NCI-H345 treated with DMSO at 0.1 percent for 48 hours (cell line): ENCODE results near the gene DOCK4.
"Not testable (repeated sequence)": the region's sequence is repeated elsewhere in the genome, so short reads cannot be mapped to it uniquely, and the experiment has no call there.

Experiments
- DNase-seq: peaks from one replicate; lab custom pipeline; 2025; ENCODE audit not compliant: unreplicated experiment; lab: John Stamatoyannopoulos, UW

Gene DOCK4

DNA sequence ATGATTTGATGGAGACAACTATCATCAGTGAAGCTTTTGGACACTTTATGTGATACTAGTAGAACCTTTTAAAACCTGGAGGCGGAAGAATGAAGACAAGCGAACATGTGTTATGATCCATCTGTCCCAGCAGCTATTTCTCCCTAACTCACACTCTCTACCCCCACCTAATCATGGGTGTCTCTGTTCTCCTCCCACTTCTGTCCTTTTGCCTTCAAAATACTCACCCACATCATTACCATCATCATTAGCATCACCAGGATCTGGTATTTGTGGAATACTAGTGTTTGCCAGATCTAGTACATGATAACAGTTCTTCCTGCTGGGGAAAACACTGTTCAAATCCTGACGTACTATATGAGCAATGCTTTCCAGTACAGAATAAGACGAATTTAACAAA, 287.7 kb downstream of the DOCK4 start:
- DNase-seq, result no peak

DNA sequence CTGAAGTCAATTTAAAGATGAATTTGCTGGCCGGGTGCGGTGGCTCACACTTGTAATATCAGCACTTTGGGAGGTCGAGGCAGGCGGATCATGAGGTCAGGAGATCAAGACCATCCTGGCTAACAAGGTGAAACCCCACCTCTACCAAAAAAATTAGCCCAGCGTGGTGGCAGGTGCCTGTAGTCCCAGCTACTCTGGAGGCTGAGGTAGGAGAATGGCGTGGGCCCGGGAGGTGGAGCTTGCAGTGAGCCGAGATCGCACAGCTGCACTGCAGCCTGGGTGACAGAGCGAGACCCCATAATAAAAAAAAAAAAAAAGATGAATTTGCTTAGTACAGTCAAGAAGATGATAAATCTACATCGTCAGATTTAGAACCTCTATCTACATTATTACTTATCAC, 288.8 kb downstream of the DOCK4 start:
- not testable (repeated sequence) for DNase-seq

DNA sequence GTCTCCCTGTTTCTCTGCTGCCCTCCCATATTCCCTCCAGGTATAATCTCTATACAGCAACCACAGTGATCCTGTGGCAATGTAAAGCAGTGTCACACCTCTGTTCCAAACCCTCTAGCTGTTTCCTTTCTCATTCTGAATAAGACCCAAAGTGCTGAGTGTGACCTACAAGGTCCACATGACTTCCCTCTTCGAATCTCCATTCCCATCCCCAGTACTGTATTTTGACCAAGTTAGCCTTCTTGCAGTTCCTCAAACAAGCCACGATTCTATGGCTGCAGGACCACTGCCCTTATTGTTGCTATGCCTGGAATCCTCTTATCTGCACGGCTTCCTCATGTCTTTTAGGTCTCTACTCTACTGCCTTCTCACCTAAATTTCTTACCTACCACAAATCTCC, 291.9 kb downstream of the DOCK4 start:
- no peak for DNase-seq

DNA sequence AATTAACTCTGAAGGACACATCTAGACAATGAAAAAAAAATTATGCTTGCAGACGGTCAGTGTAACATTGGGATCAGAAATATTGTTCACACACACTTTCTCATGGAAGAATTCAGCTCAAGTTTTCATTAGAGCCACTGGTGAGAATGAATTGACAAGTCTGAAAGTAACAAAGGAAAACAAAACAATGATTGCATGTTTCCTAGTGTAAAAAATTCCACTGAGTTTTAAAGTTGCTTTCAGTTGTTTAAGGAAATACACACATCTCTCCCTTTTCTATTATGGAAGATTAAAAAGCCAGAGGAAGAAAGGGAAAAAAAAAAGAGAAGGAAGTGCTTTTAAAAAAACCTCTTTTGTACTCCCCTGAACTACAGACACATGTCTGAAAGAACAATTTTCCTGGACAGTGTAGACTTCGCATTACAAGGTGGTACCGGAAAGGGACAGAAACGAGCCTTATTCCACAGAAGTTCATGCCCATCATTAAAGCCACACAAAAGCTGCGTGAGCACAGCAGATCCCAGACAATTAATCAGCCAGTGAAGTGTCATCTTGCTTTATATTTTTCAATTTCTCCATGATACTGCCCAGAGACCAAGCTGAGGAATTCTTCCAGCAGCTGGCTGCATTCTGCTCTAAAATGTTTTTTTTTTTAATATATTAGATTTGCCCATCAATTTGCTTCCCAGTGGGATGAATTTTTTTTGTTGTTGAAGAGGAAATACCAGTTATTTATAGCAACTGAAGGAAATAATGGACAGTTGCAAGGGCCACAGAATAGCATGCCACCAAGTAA, 294.8 kb downstream of the DOCK4 start:
- no peak for DNase-seq

DNA sequence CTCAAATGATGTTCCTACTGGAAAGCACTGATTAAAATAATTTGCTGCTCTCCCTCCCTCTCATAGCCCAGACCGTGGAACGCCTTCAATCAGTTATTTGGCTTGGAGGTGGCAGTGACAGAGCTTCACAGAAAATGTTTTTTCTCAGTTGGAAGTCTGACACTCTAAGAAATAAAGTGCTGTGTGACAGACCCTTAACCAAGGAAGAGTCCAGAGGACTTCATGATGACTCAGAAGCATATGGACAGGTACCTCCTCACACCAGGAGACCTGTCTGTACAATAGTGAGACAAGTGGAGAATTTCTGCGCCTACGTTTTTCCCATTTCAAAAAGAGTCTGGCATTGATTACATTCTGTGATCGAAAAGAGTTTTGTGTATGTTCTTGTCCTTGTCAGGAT, 295.5 kb downstream of the DOCK4 start:
- no peak for DNase-seq

DNA sequence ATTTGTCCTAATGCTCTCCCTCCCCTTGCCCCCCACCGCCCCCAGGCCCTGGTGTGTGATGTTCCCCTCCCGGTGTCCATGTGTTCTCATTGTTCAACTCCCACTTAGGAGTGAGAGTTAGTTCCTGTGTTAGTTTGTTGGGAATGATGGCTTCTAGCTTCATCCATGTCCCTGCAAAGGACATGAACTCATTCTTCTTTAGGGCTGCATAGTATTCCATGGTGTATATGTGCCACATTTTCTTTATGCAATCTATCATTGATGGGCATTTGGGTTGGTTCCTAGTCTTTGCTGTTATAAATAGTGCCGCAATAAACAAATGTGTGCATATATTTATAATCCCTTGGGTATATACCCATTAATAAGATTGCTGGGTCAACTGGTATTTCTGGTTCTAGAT, 297.5 kb downstream of the DOCK4 start:
- DNase-seq, result not testable (repeated sequence)

DNA sequence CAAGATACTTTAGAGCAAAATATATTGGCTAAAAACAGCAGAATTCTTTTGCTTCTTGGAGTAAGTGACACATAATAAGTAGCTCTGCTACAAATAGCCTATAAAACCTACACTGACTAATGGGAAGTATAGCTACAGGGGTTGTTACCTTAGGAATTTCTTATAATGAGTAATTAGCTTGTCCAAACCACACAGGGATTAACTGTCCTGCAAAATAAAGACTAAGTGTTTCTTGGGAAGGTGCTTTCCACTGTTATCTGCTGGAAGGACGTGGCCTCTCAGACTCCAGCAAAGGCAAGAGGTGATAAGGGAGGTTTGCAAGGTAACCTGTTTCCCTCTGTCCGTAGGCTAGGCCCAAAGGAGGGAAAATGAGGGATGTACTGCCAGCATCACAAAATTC, 302.4 kb downstream of the DOCK4 start:
- DNase-seq, result no peak

DNA sequence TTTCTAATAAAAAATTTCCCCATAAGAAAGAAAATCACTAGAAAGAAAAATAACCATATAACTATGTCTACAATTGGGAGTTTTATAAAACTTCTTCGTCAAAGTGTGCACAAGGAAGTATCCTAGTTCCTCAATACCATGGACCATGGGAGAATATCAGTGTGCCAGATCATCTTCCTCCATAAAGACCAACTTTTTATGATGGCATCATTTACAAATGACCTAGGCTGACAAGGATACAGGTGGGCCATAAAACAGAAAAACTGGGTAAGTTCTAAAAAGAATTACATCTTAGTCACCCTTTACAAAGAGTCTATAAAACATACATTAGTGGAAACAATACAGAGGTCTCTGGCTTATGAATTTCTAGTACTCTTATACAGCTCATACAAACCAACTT, 303.2 kb downstream of the DOCK4 start:
- no peak for DNase-seq

DNA sequence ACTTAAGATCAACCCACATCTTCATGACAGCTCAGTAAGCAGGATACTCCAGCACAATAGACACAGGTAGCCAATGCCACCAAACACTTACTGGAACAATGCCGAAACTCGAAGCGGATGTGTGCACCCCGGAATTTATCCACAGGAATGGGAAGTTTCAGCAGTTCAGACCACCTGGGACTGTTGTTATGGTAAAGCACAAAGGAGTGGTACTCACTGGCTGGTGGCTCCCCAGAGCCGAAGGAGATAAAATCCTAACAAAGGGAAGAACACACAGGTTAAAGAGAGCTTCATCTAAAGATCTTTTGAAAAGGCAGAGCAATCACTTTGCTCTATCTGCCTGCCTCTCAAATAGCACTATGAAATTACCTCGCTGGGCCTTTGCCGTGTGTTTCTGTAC, 305.9 kb downstream of the DOCK4 start:
- DNase-seq, result no peak

DNA sequence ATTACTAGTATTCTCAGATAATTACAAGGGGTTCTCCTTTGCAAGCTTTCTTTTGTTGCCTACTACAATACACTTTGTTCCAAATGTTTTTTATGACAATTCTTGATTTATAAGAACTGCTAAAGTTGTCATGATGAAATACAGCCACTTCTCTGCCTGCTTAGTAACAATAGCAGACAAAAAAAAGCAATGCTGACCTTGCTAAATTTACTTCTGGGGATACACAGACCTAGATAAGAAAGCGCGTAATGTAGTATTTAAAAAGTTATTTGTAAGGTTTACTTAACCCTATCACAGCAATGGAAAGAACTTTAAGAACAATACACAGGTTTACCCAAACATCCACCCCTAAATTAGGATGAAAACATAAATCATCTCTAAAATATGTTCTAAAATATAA, 311.1 kb downstream of the DOCK4 start:
- no peak for DNase-seq

DNA sequence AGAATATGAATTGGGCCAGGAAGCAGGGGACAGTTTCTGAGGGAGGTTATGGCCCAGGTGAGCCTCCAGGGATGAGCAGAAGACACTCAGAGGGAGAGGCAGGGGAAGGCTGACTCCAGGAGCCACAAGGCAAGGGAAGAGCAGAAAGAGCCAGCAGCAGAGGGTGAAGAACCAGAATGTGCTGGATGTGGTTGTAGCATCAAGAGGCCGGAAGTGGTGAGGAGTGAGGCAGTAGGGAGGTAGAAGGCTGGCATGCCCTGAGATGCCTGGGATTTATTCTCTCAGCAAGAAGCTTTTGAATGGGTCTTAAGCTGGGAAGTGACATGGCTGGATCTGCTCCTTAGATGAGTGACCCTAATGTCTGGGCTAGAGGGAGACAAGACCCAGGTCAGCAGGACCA, 311.7 kb downstream of the DOCK4 start:
- DNase-seq, result no peak

DNA sequence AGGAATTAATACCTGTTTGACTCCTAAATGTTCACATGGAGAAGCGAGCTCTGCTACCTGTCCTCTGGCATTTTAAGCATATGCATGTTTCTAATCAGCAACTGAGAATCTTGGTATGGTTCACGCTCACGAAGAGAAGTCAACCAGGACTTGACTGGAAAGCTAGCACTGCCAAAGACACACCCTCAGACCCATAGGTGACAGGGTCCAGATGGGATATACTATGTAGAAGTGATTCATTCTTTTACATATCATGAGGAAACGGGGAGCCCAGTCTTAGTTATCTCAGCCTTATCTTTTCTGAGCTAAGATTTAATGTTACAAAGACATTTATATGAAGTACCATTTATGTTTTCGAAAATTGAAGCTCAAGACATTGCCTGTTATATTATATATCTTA, 313.0 kb downstream of the DOCK4 start:
- no peak for DNase-seq

DNA sequence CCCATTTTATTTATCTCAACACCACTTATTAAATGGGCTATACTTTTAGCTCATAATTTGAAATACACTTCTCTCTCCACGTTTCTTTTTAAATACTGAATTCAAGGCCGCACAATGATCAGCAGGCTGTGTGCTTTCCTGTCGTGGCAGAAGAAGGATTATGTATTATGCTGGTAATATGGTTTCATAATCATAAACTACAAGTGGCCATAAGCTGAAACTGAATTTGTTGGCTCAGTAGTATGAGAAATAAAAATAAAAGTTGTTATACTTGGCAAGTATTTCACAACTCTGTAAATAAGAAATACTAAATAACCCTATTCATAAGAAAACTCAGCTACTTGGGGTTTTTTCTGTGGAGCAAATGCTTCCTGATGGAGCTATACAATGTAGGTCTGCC, 313.6 kb downstream of the DOCK4 start:
- DNase-seq, result no peak

DNA sequence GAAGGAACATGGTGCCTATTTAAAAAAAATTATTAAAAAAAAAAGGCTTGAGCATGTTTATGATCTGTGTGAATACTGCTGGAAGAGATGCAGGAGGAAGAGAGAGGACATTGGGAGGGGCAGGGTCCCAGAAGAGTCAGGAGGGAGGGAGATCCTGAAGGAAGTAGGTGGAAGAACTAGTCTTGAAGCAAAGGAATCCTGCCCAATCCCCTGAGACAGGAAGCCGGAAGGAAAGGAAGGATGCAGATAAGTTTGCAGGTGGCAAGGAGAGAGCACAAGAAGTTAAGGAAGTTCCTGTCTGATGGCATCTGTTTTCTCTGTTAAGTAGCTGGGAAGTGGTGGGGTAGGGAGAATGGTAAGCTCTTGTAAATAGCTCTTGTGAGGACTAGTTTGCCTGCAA, 318.5 kb downstream of the DOCK4 start:
- DNase-seq, result no peak

DNA sequence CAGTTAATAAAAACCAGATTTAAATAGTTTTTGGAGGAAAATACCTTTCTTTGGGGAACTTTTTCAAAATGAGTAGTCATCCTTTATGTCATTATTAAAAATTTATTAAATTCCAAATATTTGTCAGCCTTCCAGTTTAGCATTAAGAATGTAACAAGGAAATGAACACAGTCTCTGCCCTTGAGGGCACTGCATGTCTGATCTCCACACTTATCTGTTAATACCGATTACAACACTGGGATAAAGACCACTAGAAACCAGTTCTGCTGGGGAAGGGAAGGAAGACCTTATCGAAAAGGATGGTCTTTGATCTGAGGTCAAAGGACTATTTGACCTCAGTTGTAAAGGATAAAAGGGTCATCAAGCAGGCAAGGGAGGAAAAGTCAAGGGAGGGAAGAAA, 320.0 kb downstream of the DOCK4 start:
- DNase-seq, result no peak

DNA sequence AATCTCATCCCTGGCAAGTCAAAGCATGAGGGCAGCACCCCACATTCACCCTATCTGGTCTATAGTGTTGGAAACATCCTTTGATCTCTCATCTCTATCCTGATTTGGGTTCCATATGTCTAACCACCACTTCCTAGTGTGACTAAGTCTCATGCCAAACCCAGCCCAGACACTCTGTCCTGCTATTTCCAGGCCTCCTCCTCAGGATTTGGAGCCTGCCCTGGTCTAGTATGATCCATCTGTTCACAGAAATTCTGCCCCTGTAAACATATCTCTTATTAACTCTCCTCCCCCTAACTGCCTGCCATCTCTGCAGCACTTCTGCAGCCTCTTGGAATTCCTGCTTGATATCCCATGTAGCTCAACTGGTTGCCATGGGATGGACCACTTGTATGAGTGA, 323.0 kb downstream of the DOCK4 start:
- DNase-seq, result no peak

DNA sequence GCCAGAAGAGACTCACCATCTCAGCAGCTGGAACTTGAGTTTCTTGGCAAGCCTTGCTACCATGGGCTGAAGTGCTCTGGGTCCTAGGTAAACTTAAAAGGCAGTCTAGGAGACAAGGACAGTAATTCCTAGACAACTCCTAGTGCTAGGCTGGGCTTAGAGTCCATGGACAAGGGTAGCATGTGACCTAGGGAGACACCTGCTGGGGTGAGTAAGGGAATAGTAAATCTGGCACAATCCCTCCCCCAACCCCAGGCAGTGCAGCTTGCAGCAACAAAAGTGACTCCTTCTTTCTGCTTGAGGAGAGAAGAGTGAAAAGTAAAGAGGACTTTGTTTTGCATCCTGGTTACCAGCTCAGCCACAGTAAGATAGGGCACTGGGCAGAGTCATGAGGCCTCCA, 327.4 kb downstream of the DOCK4 start:
- DNase-seq, result no peak

DNA sequence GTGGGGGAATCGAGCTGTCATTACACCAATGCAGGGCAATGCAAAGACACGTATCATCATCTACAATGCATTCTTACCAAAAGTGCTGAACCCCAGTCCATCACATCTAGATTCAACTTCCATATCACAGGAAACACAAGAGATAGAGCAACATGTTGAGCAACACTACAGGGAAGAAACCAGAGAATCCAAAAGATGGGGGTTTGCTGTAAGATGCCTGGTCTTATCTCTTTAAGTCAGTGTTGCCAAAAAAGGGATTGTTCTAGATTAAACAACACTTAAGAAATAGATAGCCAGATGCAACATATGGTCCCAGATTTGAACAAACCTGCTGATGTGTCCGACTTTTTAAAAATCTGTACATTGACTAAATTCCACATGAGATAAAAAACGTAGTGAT, 328.3 kb downstream of the DOCK4 start:
- no peak for DNase-seq

DNA sequence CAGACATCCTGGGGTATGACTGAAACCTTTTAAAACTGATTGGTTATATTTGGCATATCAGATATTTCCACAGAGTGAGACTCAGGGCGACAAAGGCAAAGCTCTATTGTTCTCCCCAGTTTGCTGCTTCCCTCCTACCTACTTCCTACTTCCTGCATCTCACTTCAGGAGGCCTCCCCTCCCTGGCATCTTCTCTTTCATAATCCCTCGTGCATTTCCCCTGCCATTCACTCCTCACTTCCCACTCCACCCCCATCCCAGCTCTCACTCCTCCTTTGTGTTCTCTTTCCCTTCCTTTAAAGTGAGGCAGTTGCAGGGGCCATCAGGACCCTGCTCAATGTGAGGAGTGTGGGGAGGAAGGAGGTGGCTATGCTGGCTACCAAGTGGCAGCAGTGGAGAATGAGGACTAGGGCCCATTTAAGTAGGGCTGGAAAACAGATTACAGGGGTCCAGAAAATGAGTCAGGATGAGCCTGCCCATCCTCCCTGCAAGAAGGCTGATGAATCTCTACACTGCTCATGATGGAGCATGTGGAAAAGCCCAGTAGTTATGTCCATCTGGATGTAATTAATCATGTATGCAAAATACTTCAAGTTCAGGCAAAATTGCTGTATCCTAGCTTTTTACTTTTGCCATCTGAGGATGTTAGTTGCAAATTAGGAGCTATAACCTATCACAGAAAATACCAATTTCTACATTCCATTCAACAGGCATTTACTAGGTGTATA, 332.1 kb downstream of the DOCK4 start:
- DNase-seq, result no peak

DNA sequence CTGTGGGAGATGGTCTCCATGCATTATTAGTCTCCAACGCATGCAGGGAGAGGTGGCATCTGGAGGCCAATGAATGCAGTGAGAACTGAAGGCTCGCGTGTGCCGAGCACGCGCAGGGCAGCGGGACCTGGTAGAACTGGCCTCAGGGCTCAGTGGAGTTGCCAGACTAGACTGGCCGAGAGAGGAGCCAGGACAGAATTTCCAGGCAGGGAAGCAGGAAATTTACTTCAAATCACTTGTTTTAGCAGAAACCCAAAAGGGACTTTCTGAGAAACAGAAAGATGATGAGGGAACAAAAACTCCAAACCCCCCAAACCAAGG, 332.9 kb downstream of the DOCK4 start:
- no peak for DNase-seq

DNA sequence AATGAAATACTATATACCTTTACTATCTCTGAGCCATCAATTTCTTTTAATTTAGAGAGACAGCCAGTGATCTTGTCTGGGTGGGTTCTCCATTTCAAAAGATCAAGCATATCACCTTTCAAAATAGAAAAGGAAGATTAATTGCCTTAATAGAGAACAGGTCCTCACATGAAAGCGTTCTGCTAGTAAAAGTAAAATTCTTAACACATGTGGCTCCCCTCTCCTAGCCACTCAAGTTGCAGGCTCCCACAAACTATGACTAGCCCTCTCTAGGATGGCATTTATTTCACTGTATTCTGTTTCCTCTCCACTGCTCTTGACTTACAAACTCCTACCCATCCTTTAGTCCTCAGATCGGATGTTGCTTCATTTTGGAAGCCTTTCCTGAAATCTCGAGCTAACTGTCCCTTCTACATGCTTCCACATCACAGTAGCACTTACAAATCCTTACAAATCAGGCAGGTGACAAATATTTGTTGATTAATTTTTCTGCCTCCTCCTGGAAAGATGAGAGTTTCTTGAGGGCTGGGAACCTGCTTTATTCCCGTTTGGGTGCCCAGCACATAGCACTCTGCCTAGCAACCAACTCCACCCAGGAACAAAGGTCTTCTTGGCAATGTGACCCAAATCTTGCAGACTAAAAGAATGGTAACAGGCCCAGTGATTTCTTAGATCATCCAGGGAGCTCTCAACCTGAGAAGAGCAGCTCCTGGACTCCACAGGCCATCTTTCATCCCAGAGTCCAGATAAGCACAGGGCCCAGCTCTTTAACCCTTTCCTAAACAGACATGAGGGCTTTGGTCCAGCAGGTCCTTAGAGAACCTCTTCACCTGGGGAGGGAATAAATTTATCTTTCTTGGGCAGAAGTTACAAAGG, 333.5 kb downstream of the DOCK4 start:
- DNase-seq, result no peak

DNA sequence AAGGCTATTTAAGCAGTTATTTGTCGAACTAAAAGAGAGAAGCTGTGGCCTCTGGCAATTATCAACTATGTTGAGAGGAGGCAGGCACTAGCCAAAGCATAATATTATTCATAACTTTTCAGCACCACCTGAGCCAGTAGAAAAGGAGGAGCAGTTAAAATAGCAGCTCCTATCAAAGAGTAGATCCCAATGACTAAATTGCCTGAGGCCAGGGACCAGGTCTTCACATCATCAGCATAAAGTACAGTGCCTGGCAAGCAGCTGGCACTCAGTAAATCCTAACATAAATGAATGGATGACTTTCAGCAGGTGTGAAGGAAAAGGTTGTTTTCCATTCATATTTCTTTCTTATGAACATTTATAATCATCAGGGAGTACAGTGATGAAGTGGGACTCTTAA, 334.9 kb downstream of the DOCK4 start:
- no peak for DNase-seq
